Kidney glomerular epithelial cell (primary cell): Measurements from ENCODE around the gene GPC5.
"Not testable (repeated sequence)": the region's sequence is repeated elsewhere in the genome, so short reads cannot be mapped to it uniquely, and the experiment has no call there.

Experiments used
- DNase-seq: peaks from one replicate; lab custom pipeline; 2025; lab: John Stamatoyannopoulos, UW

The GPC5 gene

DNA sequence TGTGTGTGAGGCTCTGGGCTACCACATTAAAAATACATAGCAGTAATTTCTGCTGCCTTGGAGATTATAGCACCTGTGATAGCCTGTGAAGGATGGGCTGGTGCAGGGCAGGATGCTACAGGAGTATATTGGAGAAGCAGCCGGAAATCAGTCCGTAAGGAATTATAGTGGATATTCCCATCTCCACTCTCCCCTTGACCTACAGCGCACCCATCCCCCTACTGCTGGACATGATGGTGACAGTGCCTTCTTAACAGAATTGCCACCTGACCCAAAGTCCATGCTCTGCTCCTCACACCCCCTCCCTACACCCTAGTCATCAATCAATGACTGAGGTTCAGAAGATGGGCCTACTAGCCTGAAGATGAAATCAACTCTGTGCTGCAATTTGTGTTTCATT, 376.0 kb downstream of the GPC5 start:
- DNase-seq: no peak

DNA sequence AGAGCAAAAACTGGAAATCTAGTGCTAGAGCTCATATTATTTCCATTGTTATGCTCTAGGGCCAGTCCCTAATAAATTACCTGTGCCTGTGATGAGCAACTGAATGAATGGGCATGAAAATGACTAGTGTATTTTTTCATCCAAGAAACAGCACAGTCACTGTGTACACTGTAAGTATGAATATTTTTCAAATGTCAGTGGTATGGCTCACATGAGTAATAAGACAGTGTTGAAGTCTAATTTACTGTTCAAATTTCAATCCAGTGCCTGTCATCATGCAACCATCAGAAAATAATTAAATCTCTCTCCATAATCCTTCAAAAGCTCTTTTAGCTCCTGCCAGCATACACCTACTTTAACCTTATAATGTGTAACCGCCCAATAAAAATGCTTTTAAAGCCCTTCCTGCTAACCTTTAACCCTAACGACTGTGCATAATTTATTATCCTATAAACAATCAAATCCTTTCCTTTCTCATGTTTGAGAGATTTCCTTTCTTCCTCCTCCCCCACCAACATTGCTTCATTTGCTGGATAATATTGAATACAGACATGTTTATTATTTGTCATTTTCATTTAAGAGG, 378.3 kb downstream of the GPC5 start:
- no peak for DNase-seq

DNA sequence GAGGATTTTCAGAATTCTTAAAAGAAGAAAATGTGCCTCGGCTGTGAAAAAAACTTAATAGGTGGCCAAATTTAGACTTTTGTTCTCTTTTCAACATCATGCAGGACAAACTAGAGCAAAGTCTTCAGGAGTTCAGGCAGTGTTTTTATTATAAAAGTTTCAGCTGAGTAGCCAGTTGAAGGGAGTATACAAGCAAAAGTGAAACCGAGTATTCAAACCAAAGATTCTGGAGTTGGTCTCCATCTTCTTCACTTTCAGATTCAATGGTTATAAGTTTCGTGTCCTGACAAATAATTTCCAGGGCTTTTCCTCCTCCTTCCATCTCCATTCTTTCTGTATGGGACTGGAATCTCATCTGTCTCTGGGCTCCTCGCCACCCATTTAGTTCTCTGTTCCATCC, 379.7 kb downstream of the GPC5 start:
- no peak for DNase-seq

DNA sequence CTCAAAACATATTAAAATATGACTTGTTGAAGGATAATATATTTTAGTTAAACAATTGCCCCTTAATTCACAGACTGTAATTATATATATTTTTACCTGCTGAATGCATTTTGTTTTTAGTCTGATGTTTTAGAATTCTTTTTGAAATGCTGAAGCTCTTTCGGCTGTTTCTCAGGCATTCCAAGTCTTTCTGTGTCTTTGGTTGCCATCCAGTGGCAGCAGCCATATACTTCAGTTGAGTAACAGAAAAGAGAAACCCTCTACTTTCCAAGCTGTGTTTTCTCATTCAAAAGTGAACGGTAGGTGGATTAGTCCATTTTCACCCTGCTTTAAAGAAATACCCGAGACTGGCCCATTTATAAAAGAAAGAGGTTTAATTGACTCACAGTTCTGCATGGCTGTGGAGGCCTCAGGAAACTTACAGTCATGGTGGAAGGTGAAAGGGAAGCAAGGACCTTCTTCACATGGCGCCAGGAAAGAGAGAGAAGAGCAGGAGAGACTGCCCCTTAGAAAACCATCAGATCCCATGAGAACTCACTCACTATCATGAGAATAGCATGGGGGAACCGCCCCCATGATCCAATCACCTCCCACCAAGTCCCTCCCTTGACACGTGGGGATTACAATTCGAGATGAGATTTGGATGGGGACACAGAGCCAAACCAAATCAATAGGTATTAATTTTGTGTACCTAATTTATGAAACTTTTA, 383.7 kb downstream of the GPC5 start:
- not testable (repeated sequence) for DNase-seq

DNA sequence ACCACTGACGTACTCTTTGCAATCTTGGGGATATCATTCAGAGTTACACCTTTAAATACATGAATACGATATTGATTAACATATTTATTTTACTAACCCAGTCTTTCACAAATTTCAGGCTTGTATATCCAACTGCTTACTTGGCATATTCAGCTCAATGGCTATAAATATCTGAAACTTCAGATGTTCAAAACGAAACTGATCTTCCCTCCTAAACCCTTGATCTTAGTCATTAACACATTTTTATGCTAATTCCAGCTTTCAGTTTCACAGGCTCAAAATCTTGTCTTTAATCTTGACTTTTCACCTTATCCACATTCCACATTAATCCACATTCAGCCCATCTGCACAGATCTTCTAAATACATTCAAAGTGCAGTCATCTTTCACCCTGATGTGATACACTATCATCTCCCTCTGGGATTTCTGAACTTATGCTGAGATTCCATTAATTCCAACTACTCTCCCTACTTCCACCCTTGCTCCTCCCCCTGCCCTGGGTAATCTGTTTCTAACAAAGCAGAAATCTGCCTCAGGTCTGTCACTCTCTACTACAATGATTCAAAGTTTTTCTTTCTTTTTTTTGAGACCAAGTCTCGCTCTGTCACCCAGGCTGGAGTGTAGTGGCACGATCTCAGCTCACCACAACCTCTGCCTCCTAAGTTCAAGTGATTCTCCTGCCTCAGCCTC, 387.2 kb downstream of the GPC5 start:
- DNase-seq: no peak

DNA sequence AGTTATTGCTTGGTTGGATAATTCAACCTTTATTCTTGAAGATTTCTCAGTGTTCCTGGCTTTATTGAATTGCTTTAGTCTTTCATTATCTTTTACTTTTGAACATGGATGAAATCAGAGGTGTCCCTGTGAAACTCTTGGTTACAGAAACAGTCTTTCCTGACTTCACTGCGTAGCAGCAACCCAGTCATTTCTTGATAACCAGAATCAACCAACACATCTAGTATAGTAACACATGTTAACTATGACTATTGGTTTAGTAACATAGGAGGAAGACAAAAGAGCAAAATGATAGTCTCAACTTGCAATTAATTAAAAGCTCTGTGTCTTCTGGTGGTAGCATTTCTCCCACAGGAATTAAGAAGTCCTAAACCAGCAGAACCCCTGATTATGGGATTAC, 393.6 kb downstream of the GPC5 start:
- DNase-seq: no peak

DNA sequence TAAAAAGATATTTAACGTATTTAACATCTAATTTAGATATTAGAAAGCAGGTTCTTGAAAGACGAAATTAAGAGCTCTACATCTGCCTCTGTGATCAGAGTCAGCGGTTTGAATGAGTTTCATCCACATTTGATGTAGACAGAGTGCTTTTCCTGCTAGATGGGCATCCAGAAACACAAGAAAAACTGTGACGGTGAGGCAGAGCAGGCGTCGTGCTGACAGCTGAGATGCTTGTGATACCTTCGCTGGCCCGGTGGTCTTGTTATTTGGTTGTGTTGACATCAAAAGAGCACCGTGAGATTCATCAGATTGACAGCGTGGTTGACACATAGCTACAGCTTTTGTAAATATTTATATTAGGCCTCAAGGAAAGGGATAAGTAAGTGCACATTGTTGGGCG, 399.1 kb downstream of the GPC5 start:
- DNase-seq: no peak

DNA sequence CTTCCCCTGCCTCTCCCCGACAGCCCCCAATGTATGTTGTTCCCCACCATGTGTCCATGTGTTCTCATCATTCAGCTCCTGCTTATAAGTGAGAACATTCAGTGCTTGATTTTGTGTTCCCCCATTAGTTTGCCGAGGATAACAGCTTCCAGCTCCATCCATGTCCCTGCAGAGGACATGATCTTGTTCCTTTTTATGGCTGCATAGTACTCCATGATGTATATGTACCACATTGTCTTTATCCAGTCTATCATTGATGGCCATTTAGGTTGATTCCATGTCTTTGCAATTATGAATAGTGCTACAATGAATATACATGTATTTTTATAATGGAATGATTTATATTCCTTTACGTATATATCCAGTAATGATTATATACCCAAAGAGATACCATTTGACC, 399.9 kb downstream of the GPC5 start:
- DNase-seq: not testable (repeated sequence)

DNA sequence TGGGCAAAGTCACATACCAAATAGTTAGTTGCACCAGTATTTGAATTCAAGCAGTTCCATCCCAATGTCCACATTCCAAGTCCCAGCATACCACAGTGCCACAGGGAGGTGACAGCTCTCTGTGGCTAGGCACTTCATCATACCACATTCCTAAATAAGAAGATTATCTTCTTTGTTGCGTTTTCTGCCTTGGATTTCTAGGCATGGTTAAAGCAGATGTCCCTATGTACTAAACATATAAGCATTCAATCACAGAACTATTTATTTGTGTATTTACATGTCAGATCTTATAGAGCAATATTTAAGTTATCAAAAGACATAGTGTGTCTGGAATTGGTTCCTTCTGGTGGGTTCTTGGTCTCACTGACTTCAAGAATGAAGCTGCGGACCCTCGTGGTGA, 403.4 kb downstream of the GPC5 start:
- not testable (repeated sequence) for DNase-seq

DNA sequence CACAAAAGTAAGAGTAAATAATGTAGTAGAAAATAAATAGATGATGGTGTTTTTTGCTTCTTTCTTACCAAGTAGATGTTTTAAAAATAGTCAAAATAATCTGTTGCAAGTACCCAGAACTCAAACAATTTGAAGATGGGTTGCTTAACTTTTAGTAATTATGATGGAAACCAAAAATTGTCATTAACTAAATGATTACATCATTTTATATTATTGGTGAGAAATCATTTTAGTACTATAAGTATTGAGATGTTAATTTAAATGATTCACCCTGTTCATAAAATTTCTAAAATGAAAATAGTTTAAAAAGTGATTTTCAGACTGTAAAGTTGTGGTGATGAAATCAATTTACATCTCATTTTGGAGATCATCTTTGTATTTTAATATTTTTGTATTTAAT, 404.5 kb downstream of the GPC5 start:
- no peak for DNase-seq

DNA sequence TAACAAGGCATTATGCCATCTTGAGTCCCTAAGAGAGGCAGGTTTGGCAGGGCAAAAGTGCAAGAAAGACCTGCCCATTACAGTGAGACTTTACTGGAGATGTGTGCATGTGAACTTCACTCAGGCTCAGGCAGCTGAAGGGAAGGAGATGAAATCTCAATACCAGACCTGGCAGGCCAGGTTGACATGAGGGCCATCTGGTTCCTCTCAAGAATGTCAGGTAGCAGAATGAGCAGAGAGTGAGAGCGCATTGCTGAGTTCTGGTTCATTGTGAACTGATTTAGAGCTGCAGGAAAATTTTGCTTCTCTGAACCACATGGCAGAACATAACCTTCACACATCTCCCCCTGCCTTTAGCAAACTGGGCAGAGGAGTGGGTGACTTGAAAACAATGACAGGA, 406.3 kb downstream of the GPC5 start:
- no peak for DNase-seq

DNA sequence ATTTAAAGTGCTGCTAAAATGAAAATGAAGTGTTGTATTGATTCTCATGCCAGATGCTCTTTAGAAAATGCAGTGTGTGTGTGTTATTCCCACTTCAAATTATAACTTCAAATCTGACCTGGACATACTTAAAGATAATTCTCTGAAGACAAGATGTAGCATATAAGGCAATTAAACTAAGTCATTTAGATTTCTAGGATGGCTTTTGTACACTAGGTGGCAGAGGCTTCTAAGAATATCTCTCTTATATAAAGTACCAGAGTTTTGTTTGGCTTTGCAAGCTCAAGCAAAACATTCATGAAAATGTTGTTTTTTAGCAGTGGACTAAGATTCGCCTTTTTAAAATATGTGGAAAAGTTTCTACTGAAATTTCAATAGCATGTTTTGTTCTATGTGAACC, 407.2 kb downstream of the GPC5 start:
- DNase-seq: no peak

DNA sequence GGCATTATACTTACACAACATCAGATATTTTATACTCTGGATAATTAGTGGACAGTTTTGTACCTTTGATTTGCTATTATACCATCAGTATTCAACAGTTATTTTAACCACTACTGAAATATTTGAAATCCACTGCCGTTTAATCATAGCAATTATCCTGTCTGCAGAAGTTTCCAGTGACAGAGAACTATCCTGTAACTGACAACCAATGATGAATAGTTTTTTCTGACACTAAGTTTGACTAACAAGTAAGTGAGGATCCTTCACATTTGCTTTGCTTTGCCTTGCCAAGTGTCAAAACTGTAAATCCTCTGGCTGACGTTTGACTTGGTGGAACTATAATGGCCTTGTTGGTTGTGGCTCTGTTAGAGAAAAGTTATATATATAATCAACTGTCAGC, 410.7 kb downstream of the GPC5 start:
- DNase-seq: no peak

DNA sequence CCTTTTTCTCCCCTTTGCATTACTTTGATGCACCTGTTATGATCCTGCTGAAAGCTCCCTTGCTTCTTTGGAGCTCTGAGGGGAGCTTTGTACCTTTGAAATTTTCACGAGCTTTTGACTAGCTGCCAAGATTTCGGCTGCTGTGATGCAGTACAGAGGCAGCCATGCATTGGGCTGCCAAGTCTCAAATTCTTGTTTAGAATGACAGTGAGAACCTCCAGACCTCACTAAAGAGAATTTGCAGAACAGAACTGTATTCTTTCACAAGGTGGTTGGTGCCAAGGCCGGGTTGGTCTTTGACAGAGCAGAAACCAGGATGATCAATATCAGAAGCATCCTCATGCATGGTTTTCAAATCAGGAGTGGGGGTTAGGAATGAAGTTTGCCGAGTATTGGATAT, 414.8 kb downstream of the GPC5 start:
- no peak for DNase-seq

DNA sequence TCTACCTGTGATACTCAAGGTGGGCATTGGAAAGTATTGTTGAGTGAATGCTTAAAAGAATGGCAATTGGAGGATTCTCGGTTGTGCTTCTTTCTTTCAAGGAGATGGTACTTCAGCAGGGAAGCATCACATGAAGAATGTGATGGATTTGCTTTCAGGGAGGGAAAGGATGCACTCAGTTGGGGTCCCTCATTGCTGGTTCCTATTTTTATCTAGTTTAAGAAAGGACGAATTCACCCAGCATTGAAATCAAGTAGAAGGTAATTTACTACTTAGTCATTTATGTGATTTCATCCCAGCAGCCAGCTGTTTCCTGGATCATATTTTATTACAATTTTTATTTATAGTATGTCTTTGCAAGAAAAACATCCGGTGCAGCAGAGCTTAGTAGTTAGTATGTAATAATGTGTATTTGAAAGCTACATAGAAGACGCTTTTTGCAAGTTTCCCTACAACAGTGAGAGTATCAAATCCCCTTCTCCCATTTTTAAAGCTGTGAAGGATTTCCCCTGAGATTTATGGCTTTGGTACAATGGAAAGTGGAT, 417.9 kb downstream of the GPC5 start:
- no peak for DNase-seq

DNA sequence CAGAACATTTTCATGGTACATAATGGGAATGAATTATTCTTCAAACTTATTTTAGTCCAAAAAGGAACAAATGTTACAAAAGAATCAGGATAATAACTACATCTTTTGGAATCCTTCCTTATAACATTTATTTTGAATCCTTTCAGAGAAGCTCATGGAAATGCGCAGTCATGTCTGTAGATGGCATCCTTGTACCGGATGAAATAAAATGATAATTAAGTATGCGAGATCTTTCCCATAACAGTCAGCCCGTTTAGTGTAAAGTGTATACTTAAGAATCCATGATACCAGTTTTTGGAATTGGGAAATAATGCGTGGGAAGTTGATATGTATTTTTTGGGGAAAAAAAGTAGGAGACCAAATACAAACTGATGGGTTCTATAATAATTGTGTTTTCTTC, 418.8 kb downstream of the GPC5 start:
- DNase-seq: no peak

DNA sequence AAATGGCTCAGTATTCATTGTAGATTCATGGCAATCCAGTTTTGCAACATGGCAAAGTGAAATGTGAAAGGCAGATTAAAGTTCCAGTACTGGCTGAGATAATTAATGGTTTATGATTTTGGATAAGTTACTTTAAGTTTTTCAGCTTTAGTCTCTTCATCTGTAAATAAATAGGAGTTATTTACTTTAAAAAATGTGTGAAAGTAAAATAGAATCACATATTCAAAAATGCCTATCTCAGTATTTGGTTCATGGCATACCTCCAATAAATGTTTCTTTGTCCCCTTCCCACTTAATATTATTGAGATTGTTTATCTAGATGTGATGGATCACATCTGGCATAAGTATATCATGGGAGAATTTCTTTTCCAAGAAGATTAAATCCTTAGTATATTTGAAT, 426.0 kb downstream of the GPC5 start:
- no peak for DNase-seq

DNA sequence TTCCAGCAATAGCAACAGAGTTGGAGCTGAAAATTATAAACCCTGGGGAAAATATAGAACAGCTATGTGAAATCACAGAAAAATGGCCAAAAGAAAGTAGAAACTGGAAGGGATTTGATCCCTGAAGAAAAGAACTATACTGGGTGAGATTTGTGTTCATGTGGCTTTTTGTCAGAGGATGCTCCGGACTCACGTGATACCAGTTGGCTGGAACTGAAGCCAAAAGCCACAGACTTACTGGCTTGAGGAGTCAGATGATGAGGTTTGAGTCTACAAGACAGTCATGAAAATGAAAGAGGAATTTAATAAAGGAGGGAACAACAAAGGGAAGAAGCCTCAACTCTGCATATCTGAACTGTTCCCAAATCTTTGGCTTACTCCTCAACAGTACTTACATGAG, 427.1 kb downstream of the GPC5 start:
- DNase-seq: no peak

DNA sequence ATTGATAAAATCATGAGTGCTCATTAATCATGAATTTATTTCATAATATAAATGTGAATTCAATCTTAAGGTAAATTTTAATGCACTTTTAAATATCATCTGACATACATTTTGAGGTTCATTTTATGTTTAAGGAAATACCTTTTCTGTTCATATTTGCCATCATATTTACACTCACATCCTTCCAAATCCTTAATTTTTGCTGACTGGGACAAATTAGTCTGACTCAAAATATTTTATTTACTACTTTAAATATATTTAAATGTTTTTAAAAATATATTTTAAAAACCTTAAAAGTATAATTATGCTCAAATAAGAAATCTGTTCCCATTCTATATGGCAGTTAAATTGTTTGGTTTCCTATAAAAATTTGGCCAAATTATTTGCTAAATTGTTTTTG, 438.1 kb downstream of the GPC5 start:
- DNase-seq: no peak

DNA sequence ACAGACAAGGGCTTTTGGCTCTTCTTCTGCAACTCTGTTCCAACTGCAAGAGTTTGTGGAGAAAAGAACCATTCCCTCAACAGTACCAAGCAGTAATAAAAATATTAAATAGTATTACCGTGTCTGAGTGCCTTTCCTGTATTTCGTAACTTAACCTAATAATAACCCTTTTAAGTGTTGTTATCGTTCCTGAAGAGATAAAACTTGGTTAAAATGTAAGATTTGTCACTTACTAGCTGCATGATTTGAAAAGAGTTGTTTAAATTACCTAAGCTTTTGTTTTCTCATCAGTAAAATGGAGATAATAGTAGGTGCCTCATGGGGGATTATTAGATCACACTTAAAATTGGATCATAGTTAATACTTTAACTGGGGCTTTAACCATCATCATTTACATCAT, 447.2 kb downstream of the GPC5 start:
- DNase-seq: no peak

DNA sequence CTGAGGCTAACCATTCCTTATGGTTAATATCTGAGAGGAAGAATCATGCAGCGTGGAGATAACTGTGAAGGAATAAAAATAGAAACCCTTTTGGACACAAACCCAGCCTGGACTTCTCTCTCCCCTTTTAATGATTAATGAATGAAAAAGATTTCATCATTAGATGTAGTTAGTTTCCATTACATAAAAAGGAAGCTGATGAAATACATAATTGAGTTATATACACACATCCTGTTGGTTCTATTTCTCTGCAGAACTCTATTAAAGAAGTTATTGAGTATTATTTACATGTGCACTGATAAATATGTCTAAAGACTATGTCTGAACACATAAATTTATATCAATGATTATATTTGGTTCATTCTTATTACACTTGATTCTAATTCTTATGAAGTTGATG, 465.3 kb downstream of the GPC5 start:
- DNase-seq: no peak

DNA sequence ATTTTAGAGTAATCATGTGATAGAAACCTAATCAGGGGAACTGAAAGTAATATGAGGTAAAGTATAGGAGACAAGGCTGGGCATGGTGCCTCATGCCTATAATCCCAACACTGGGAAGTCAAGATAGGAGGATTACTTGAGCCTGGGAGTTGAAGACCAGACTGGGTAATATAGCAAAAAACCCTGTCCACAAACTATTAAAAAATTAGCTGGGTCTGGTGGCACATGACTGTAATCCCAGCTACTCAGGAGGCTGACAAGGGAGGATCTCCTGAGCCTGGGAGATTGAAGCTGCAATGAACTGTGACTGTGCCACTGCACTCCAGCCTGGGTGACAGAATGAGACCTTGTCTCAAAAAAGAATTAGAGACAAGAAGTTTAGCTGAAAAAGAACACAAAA, 469.9 kb downstream of the GPC5 start:
- DNase-seq: no peak

DNA sequence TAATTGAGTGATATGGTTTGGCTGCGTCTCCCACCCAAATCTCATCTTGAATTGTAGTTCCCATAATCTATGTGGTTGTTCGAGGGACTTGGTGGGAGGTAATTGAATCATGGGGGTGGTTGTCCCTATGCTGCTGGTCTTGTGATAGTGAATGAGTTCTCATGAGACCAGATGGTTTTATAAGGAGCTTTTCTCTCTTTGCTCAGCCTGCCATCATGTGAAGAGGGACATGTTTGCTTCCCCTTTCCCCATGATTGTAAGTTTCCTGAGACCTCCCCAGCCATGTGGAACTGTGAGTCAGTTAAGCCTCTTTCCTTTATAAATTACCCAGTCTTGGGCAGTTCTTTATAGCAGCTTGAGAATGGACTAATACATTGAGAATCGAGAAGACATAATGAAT, 480.1 kb downstream of the GPC5 start:
- DNase-seq: no peak
